ENCODE data around the gene ENTHD1. TPM values are rescaled to one million over a fixed set of nuclear protein-coding genes. Genes with fewer than 3 reads are reported as not detected.

ENTHD1 gene
- total RNA-seq, 3 donors from 2014 or later (not counting 1 experiment from before 2014, with no cell fraction given): not detected

GRCh38 chr22:39715778-39716495, 177.6 kb downstream of the ENTHD1 start:
- Histone ChIP-seq H3K27ac (ENCODE audit: low read length) (no peak overlapping the region), H3K36me3 (ENCODE audit: control insufficient read depth, insufficient read depth, low read length) (no peaks in the 10 kb centered on the region), H3K9me3 (ENCODE audit: control insufficient read depth, insufficient read depth, low read length) (no peaks in the 10 kb centered on the region), H3K4me3 (ENCODE audit: low read length) (no peak overlapping the region), H3K4me1 (ENCODE audit: control insufficient read depth, insufficient read depth, low read length) (peaks cover 11% of the 10 kb centered on the region), H3K27me3 (ENCODE audit: control insufficient read depth, insufficient read depth, low read length) (no peaks in the 10 kb centered on the region)
- 76% methylated on average over 25 of the region's 25 CpGs for WGBS (ENCODE audit: insufficient coverage)
- H3K4me1 Mint-ChIP-seq: peaks cover 12 to 15% of the 10 kb centered on the region in 2 donors
- H3K36me3 Mint-ChIP-seq: no peaks in the 10 kb centered on the region
- H3K9me3 Mint-ChIP-seq: no peaks in the 10 kb centered on the region
- H3K27ac Mint-ChIP-seq: no peak overlapping the region
- DNase-seq (no peak), ATAC-seq (no peak)
- H3K27me3 Mint-ChIP-seq (ENCODE audit: low read depth in 2 of 2): peaks cover 3 to 9% of the 10 kb centered on the region in 2 donors
- intact Hi-C loops (cut with micrococcal nuclease): no loop called here
- TF ChIP-seq CTCF (IDR thresholded peaks at IDR 0.05): no peak
- H3K4me3 Mint-ChIP-seq: no peak overlapping the region

DNA sequence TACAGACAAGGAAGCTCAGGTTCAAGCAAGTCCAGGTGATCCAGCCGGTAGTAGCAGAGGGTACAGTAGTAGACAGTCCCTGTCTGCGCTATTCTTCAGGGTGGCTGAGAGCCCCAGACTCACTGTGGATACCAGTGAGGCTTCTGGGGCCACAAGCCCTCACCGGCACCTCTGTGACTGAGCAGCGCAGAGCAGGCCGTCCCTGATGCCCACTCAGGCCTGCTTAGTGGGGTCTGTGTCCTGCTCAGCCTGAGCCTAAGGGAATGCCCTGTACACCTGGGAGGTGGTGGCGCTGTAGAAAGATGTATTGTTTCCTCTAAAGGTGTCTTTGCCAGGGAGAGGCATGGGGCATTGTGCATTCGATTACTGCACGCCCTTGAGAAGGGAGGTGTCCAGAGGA, 179.2 kb downstream of the ENTHD1 start:
- H3K9me3 ChIP-seq (ENCODE audit: control insufficient read depth, insufficient read depth, low read length): no peaks in the 10 kb centered on the region
- H3K36me3 ChIP-seq (ENCODE audit: control insufficient read depth, insufficient read depth, low read length): no peaks in the 10 kb centered on the region
- Mint-ChIP-seq H3K4me3 (no peak overlapping the region), H3K36me3 (no peaks in the 10 kb centered on the region), H3K9me3 (no peaks in the 10 kb centered on the region), H3K4me1 (peaks cover 3 to 5% of the 10 kb centered on the region in 2 donors), H3K27me3 (ENCODE audit: low read depth in 2 of 2) (peaks cover 10 to 14% of the 10 kb centered on the region in 2 donors), H3K27ac (no peak overlapping the region)
- DNase-seq: no peak
- ATAC-seq: peak in 1 of 3 donors; percentile 5
- intact Hi-C loops (cut with micrococcal nuclease): no loop called here
- H3K27ac ChIP-seq (ENCODE audit: low read length): no peak overlapping the region
- TF ChIP-seq CTCF (IDR thresholded peaks at IDR 0.05): no peak
- WGBS (ENCODE audit: insufficient coverage): 92% methylated on average over 8 of the region's 8 CpGs
- H3K27me3 ChIP-seq (ENCODE audit: control insufficient read depth, insufficient read depth, low read length): no peaks in the 10 kb centered on the region
- H3K4me3 ChIP-seq (ENCODE audit: low read length): no peak overlapping the region
- peaks cover 4% of the 10 kb centered on the region for H3K4me1 ChIP-seq (ENCODE audit: control insufficient read depth, insufficient read depth, low read length)

DNA sequence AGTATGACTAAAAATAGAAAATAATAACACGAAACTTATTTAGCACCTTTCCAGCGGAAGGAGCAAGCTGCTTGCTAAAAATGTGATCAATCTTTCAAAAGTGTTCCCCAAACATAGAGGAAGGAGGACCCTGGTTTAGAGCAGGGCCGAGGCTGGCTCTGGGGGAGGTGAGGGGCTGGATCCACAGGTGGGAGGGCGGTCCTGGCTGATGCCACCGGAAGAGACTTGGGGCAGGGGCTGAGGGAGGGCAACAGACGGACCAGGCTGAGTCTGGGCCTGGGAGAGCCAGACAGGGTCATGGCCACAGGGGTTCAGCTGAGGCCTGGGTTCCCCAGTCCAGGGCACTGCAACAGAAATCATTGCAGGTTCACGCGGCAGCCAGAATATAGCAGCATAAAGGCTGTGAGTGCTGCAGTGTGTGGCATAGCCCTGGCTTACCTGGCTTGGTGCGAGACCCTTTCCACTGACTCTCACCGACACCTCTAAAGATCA, 179.7 kb downstream of the ENTHD1 start:
- Histone ChIP-seq H3K27me3 (ENCODE audit: control insufficient read depth, insufficient read depth, low read length) (no peaks in the 10 kb centered on the region), H3K27ac (ENCODE audit: low read length) (no peak overlapping the region), H3K36me3 (ENCODE audit: control insufficient read depth, insufficient read depth, low read length) (no peaks in the 10 kb centered on the region), H3K9me3 (ENCODE audit: control insufficient read depth, insufficient read depth, low read length) (no peaks in the 10 kb centered on the region), H3K4me1 (ENCODE audit: control insufficient read depth, insufficient read depth, low read length) (no peaks in the 10 kb centered on the region), H3K4me3 (ENCODE audit: low read length) (no peak overlapping the region)
- intact Hi-C loops (cut with micrococcal nuclease): no loop called here
- TF ChIP-seq CTCF (IDR thresholded peaks at IDR 0.05): no peak
- 87% methylated on average over 8 of the region's 10 CpGs for WGBS (ENCODE audit: insufficient coverage)
- no peak overlapping the region for H3K4me3 Mint-ChIP-seq
- peaks cover 0 to under 1% of the 10 kb centered on the region in 2 donors for H3K4me1 Mint-ChIP-seq
- H3K27me3 Mint-ChIP-seq (ENCODE audit: low read depth in 2 of 2): peaks cover 10 to 14% of the 10 kb centered on the region in 2 donors
- DNase-seq (no peak), ATAC-seq (peak in 1 of 3 donors; percentile 18)
- no peak overlapping the region for H3K27ac Mint-ChIP-seq
- H3K9me3 Mint-ChIP-seq: no peaks in the 10 kb centered on the region
- H3K36me3 Mint-ChIP-seq: no peaks in the 10 kb centered on the region

All from natural killer cell (primary cell).